Body of pancreas (tissue), 4 donors: ENCODE data around the gene PLEKHG5. TPM values are rescaled to one million over a fixed set of nuclear protein-coding genes. Genes with fewer than 3 reads are reported as not detected.
A peak's percentile ranks its signal among the peaks of the same experiment; 100 is the strongest.

Experiments
- ATAC-seq: fragments of 150-250 bp; one replicate; pipeline ENCODE4 v1.9.1; 2016
- DNase-seq, 4 donors: peaks; one replicate each; pipeline ENCODE4 v3.0.0-alpha.2; 2019
- H3K27ac ChIP-seq, 4 donors: fragments of 200-600 bp; sonication (generic); 1 replicate in 3 of 4; 2 replicates in 1 of 4; pipeline versions ENCODE4 v1.5.1 to v1.6.1; 2016 to 2019; ENCODE audit warnings: mild to moderate bottlenecking in 1 of 4, mixed read lengths in 1 of 4, moderate library complexity in 1 of 4
- H3K27me3 ChIP-seq, 2 donors: fragments of 200-600 bp; sonication (generic); one replicate each; pipeline ENCODE4 v1.6.0; 2016; ENCODE audit warnings: mild to moderate bottlenecking in 1 of 2
- H3K36me3 ChIP-seq, 2 donors: fragments of 200-600 bp; sonication (generic); replicated peaks in 1 of 2; 2 replicates each; pipeline ENCODE4 v1.5.1; 2016; ENCODE audit warnings: low read depth in 2 of 2; ENCODE audit not compliant: insufficient read depth in 1 of 2
- H3K4me1 ChIP-seq: fragments of 200-600 bp; sonication (generic); one replicate; pipeline ENCODE4 v1.6.0; 2016
- H3K4me3 ChIP-seq, 2 donors: fragments of 200-600 bp; sonication (generic); 1 replicate in 1 of 2; 2 replicates in 1 of 2; pipeline ENCODE4 v1.5.1; 2016 to 2019
- H3K9me3 ChIP-seq, 3 donors: fragments of 200-600 bp; sonication (generic); 1 replicate in 2 of 3; 2 replicates in 1 of 3; pipeline ENCODE4 v1.5.1; 2016
- CTCF ChIP-seq, 7 experiments: fragments of 450-650 bp in 4 of 7; fragments of 200-600 bp in 3 of 7; sonication (generic) in 3 of 7; IDR thresholded peaks; one replicate each; pipeline ENCODE4 v1.5.1; 2016 to 2019; ENCODE audit warnings: antibody characterized with exemption in 7 of 7
- POLR2A ChIP-seq, 3 donors: fragments of 450-650 bp; IDR thresholded peaks; one replicate each; pipeline ENCODE4 v1.6.1; 2016; ENCODE audit warnings: antibody characterized with exemption in 3 of 3, mild to moderate bottlenecking in 2 of 3
- WGBS, 2 donors: methylation state at CpG; one replicate each; pipeline ENCODE4 v1.1.5; 2017; 5-methylcytosine and 5-hydroxymethylcytosine counted together
- intact Hi-C: fragments of 100-400 bp; cut with DNase I; formaldehyde crosslinking; loops from one replicate; pipeline ENCODE4 v1.15.1; 2023
- total RNA-seq, 2 donors: library from RNA; depleted of rRNA; stranded (reverse); fragments of >200 nt; gene quantifications; one replicate each; pipeline ENCODE4 v1.1.0, GENCODE V29; 2016

PLEKHG5 gene
- total RNA-seq, 2 donors from 2014 or later: 5.2 to 8.6 TPM

- Histone ChIP-seq H3K9me3 (no peaks in the 10 kb centered on the region), H3K4me3 (no peak overlapping the region), H3K27ac (no peak overlapping the region), H3K27me3 (no peaks in the 10 kb centered on the region), H3K4me1 (peaks cover 7% of the 10 kb centered on the region), H3K36me3 (no peaks in the 10 kb centered on the region)
- ATAC-seq: no peak
- TF ChIP-seq POLR2A (IDR thresholded peaks at IDR 0.05) (no peak), CTCF (IDR thresholded peaks at IDR 0.05) (no peak)
- no peak for DNase-seq
- intact Hi-C loops: no loop called here
- 85 to 87% methylated on average over 18 to 24 of the region's 24 CpGs for WGBS, 2 donors
Measured at GRCh38 chr1:6477039-6477820, 14.2 kb downstream of the PLEKHG5 start.

- Histone ChIP-seq H3K9me3 (no peaks in the 10 kb centered on the region), H3K27me3 (no peaks in the 10 kb centered on the region), H3K36me3 (no peaks in the 10 kb centered on the region), H3K4me1 (peaks cover 7% of the 10 kb centered on the region), H3K27ac (no peak overlapping the region), H3K4me3 (no peak overlapping the region)
- 88 to 96% methylated on average over 4 to 5 of the region's 5 CpGs for WGBS, 2 donors
- TF ChIP-seq POLR2A (IDR thresholded peaks at IDR 0.05): no peak
- TF ChIP-seq CTCF (IDR thresholded peaks at IDR 0.05): no peak
- no peak for ATAC-seq
- no peak for DNase-seq
- intact Hi-C loops: no loop called here
Measured at GRCh38 chr1:6476483-6476882, 15.0 kb downstream of the PLEKHG5 start.

- DNase-seq: peak; percentile 61 to 79 (median 70)
- Histone ChIP-seq H3K4me3 (no peak overlapping the region), H3K27ac (no peak overlapping the region), H3K36me3 (no peaks in the 10 kb centered on the region), H3K9me3 (no peaks in the 10 kb centered on the region), H3K4me1 (peaks cover 7% of the 10 kb centered on the region), H3K27me3 (no peaks in the 10 kb centered on the region)
- ATAC-seq: peak; percentile 76
- peak; percentile 67 to 94 (median 81) for TF ChIP-seq CTCF (IDR thresholded peaks at IDR 0.05)
- no peak for TF ChIP-seq POLR2A (IDR thresholded peaks at IDR 0.05)
- intact Hi-C loops: no loop called here
- whole genome bisulfite sequencing, 2 donors: 23 to 35% methylated on average over 2 to 31 of the region's 33 CpGs
Measured at GRCh38 chr1:6475381-6476133, 15.9 kb downstream of the PLEKHG5 start.

GRCh38 chr1:6474815-6475282, 16.6 kb downstream of the PLEKHG5 start:
- peaks cover 7% of the 10 kb centered on the region for H3K4me1 ChIP-seq
- no peak overlapping the region for H3K27ac ChIP-seq
- H3K36me3 ChIP-seq: no peaks in the 10 kb centered on the region
- H3K27me3 ChIP-seq: no peaks in the 10 kb centered on the region
- DNase-seq (no peak), ATAC-seq (no peak)
- TF ChIP-seq POLR2A (IDR thresholded peaks at IDR 0.05) (no peak), CTCF (IDR thresholded peaks at IDR 0.05) (no peak)
- H3K9me3 ChIP-seq: no peaks in the 10 kb centered on the region
- 64 to 79% methylated on average over 4 to 13 of the region's 13 CpGs for whole genome bisulfite sequencing, 2 donors
- intact Hi-C loops: no loop called here
- H3K4me3 ChIP-seq: no peak overlapping the region
